ENCODE data around the gene TMEM270.
"Not testable (repeated sequence)": the region's sequence is repeated elsewhere in the genome, so short reads cannot be mapped to it uniquely, and the experiment has no call there.

Gene TMEM270

GRCh38 chr7:73833251-73833919, 27.6 kb upstream of the TMEM270 start:
- no peak for DNase-seq

GRCh38 chr7:73834626-73835191, 26.2 kb upstream of the TMEM270 start:
- DNase-seq = no peak

- not testable (repeated sequence) for DNase-seq
Measured at GRCh38 chr7:73837167-73837566, 23.8 kb upstream of the TMEM270 start.

GRCh38 chr7:73838642-73839041, 22.3 kb upstream of the TMEM270 start:
- DNase-seq = no peak

GRCh38 chr7:73839290-73839689, 21.7 kb upstream of the TMEM270 start:
- DNase-seq = no peak

GRCh38 chr7:73839743-73840714, 20.9 kb upstream of the TMEM270 start:
- DNase-seq = no peak

- no peak for DNase-seq
Measured at GRCh38 chr7:73840715-73841379, 20.1 kb upstream of the TMEM270 start.

- DNase-seq = no peak
Measured at GRCh38 chr7:73841689-73842066, 19.3 kb upstream of the TMEM270 start.

GRCh38 chr7:73842067-73842976, 18.6 kb upstream of the TMEM270 start, which contains the start of gene METTL27:
METTL27 (minus strand) TSS chr7:73842516; CDS start chr7:73842140, 376 bp downstream.
- DNase-seq = peak; percentile 96

GRCh38 chr7:73844131-73844547, 16.8 kb upstream of the TMEM270 start:
- no peak for DNase-seq

GRCh38 chr7:73844848-73845460, 16.0 kb upstream of the TMEM270 start:
- no peak for DNase-seq

GRCh38 chr7:73845701-73846195, 15.2 kb upstream of the TMEM270 start:
- DNase-seq = not testable (repeated sequence)

- no peak for DNase-seq
Measured at GRCh38 chr7:73847941-73848723, 12.8 kb upstream of the TMEM270 start.

GRCh38 chr7:73850781-73851207, 10.2 kb upstream of the TMEM270 start:
- DNase-seq = no peak

GRCh38 chr7:73851410-73852338, 9.3 kb upstream of the TMEM270 start:
- DNase-seq = no peak

- DNase-seq = no peak
Measured at GRCh38 chr7:73852500-73852899, 8.5 kb upstream of the TMEM270 start.

- DNase-seq = no peak
Measured at GRCh38 chr7:73856941-73857340, 4.0 kb upstream of the TMEM270 start.

GRCh38 chr7:73858807-73859206, 2.2 kb upstream of the TMEM270 start:
- DNase-seq = no peak

- DNase-seq = no peak
Measured at GRCh38 chr7:73861305-73861704, 346 bp downstream of the TMEM270 start.

All from right forelimb (tissue), 1 donor.